Peyer's patch (tissue), 4 donors: Measurements from ENCODE around the gene KIF9. TPM values are rescaled to one million over a fixed set of nuclear protein-coding genes. Genes with fewer than 3 reads are reported as not detected.
"Not testable (repeated sequence)": the region's sequence is repeated elsewhere in the genome, so short reads cannot be mapped to it uniquely, and the experiment has no call there.

ENCODE experiments used
- DNase-seq, 3 donors: peaks; one replicate each; pipeline ENCODE4 v3.0.0-alpha.2; 2017 to 2019
- H3K27ac ChIP-seq, 4 donors: fragments of 200-600 bp; sonication (generic); one replicate each; pipeline ENCODE4 v1.5.1; 2016 to 2019
- H3K27me3 ChIP-seq, 2 donors: fragments of 200-600 bp; sonication (generic); one replicate each; pipeline ENCODE4 v1.5.1; 2019
- H3K36me3 ChIP-seq, 3 donors: fragments of 200-600 bp; sonication (generic); one replicate each; pipeline ENCODE4 v1.5.1; 2016 to 2019
- H3K4me1 ChIP-seq, 4 donors: fragments of 200-600 bp; sonication (generic); one replicate each; pipeline ENCODE4 v1.5.1; 2016 to 2019
- H3K4me3 ChIP-seq, 4 donors: fragments of 200-600 bp; sonication (generic); 1 replicate in 3 of 4; 2 replicates in 1 of 4; pipeline ENCODE4 v1.5.1; 2016 to 2019; ENCODE audit warnings: mild to moderate bottlenecking in 1 of 4
- H3K9me3 ChIP-seq, 4 donors: fragments of 200-600 bp; sonication (generic); one replicate each; pipeline ENCODE4 v1.5.1; 2016 to 2019; ENCODE audit warnings: mild to moderate bottlenecking in 1 of 4
- POLR2A ChIP-seq, 2 donors: fragments of 450-650 bp; IDR thresholded peaks; one replicate each; pipeline ENCODE4 v1.5.1; 2017; ENCODE audit warnings: antibody characterized with exemption in 2 of 2, mild to moderate bottlenecking in 2 of 2, moderate library complexity in 2 of 2
- small RNA-seq, 2 donors: library from RNA; depleted of rRNA; stranded (forward); fragments of <200 nt; gene quantifications; one replicate each; pipeline ENCODE3, GENCODE V24; 2016
- total RNA-seq, 4 donors: library from RNA; depleted of rRNA; stranded (reverse); fragments of >200 nt; gene quantifications; one replicate each; pipeline ENCODE4 v1.1.0, GENCODE V29; 2016
- TF ChIP-seq, protein P1 (sequence below), 6 experiments: fragments of 450-650 bp in 4 of 6; fragments of 200-600 bp in 2 of 6; sonication (generic) in 1 of 6; IDR thresholded peaks; one replicate each; pipeline ENCODE4 v1.5.1; 2017 to 2019; ENCODE audit warnings: antibody characterized with exemption in 6 of 6, mild to moderate bottlenecking in 3 of 6, moderate library complexity in 1 of 6

Gene KIF9
- total RNA-seq, 4 donors from 2014 or later, result 6.9 to 44.6 (median 10.8) TPM

DNA sequence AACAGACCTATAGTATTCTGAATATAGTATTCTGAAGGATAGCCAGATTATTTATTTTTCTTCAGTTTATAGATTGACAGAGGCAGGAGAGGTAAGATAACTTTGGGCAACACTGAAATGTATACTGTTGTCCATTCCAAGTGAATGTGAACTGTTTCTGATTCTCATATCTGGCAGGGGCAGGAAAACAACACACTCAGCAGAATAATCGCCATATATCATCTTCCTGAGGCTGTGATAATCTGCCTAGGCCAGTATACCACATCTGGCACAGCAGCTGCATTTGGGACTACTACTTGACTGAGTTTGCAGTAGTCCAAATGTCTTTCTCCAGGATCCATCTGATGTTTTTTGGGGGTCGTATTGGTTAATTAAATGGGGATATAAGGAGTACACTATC is 96.3 kb downstream of the KIF9 start:
- Histone ChIP-seq H3K36me3 (no peaks in the 10 kb centered on the region), H3K9me3 (no peaks in the 10 kb centered on the region), H3K4me3 (no peak overlapping the region), H3K27ac (no peak overlapping the region), H3K4me1 (no peaks in the 10 kb centered on the region), H3K27me3 (no peaks in the 10 kb centered on the region)
- TF ChIP-seq, protein P1, sequence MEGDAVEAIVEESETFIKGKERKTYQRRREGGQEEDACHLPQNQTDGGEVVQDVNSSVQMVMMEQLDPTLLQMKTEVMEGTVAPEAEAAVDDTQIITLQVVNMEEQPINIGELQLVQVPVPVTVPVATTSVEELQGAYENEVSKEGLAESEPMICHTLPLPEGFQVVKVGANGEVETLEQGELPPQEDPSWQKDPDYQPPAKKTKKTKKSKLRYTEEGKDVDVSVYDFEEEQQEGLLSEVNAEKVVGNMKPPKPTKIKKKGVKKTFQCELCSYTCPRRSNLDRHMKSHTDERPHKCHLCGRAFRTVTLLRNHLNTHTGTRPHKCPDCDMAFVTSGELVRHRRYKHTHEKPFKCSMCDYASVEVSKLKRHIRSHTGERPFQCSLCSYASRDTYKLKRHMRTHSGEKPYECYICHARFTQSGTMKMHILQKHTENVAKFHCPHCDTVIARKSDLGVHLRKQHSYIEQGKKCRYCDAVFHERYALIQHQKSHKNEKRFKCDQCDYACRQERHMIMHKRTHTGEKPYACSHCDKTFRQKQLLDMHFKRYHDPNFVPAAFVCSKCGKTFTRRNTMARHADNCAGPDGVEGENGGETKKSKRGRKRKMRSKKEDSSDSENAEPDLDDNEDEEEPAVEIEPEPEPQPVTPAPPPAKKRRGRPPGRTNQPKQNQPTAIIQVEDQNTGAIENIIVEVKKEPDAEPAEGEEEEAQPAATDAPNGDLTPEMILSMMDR (IDR thresholded peaks at IDR 0.05), result no peak
- no peak for TF ChIP-seq POLR2A (IDR thresholded peaks at IDR 0.05)
- DNase-seq, result no peak

DNA sequence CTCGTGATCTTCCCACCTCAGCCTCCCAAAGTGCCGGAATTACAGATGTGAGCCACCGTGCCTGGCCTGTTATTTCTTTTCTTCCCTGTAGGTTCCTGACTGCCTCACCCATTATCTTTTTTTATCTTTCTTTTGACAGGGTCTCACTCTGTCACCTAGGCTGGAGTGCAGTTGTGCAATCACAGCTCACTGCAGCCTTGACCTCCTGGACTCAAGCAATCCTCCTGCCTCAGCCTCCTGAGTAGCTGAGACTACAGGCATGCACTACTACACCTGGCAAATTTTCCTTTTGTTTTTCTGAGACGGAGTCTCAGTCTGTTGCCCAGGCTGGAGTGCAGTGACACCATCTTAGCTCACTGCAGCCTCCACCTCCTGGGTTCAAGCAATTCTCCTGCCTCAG is 100.9 kb downstream of the KIF9 start:
- H3K27ac ChIP-seq, DNase-seq, H3K27me3 ChIP-seq, H3K4me3 ChIP-seq, H3K9me3 ChIP-seq, H3K4me1 ChIP-seq: not testable (repeated sequence)
- peaks cover 0 to 11% (median 0%) of the 10 kb centered on the region in 3 donors for H3K36me3 ChIP-seq

DNA sequence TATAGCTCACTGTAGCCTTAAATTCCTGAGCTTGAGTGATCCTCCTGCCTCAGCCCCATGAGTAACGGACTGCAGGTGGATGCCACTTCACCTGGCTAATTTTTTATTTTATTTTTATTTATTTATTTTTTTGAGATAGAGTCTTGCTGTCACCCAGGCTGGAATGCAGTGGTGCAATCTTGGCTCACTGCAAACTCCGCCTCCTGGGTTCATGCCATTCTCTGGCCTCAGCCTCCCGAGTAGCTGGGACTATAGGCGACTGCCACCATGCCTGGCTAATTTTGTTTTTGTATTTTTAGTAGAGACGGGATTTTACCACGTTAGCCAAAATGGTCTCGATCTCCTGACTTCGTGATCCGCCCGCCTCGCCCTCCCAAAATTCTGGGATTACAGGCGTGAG is 102.6 kb downstream of the KIF9 start:
- H3K27ac ChIP-seq, H3K27me3 ChIP-seq, H3K4me3 ChIP-seq, DNase-seq, H3K4me1 ChIP-seq, H3K9me3 ChIP-seq: not testable (repeated sequence)
- H3K36me3 ChIP-seq, result peaks cover 0 to 11% (median 0%) of the 10 kb centered on the region in 3 donors

Small RNA genes within 50 kb of the gene (small RNA-seq; reads per million reads assigned to genes)
- 0 to 2.0 reads per million in 2 donors for gene SNORD13P3

Other genes starting within 250 kb of the KIF9 start
- gene SETD2, start 118.7 kb downstream of the KIF9 start, total RNA-seq, result 100 to 1,000 TPM in 1 of 4 donors, 10 to 100 TPM in 3; 75.8 to 173 (median 82.2) TPM
- gene KLHL18, start 145 bp upstream of the KIF9 start, total RNA-seq, result 10 to 100 TPM; 12.1 to 19.5 (median 16.6) TPM
- gene PTPN23, start 98.2 kb upstream of the KIF9 start, total RNA-seq, result 100 to 1,000 TPM in 1 of 4 donors, 10 to 100 TPM in 3; 52.4 to 284 (median 80.8) TPM
- gene SCAP, start 193.1 kb upstream of the KIF9 start, total RNA-seq, result 100 to 1,000 TPM; 111 to 257 (median 207) TPM
- gene ELP6, start 230.9 kb upstream of the KIF9 start, total RNA-seq, result 10 to 100 TPM in 2 of 4 donors, 1 to 10 TPM in 2; 8.3 to 25.9 (median 13.4) TPM